ENCODE measurements around the gene AAK1. TPM values are rescaled to one million over a fixed set of nuclear protein-coding genes. Genes with fewer than 3 reads are reported as not detected.

AAK1 gene
- total and polyA plus RNA-seq, 2 donors (not counting 3 experiments of a cell fraction or from before 2014, with no cell fraction given): 31.0 to 127 TPM

- H3K4me1 ChIP-seq (ENCODE audit: control insufficient read depth, extremely low read depth, insufficient read depth, low read length): no peaks in the 10 kb centered on the region
- peaks cover 3 to 11% of the 10 kb centered on the region in 2 experiments for H3K36me3 ChIP-seq (ENCODE audit: control insufficient read depth in 2 of 2, extremely low read depth in 1 of 2, insufficient read depth in 2 of 2, low read length in 2 of 2)
- no TSS peak for BruUV-seq (replicated peaks)
- FAIRE-seq (no peak), DNase-seq (ENCODE audit: low read depth, low spot score) (no peak)
- no peak overlapping the region for H3K4me2 ChIP-seq (ENCODE audit: insufficient read depth, low read length)
- CTCF ChIA-PET: no interaction called here
- TF ChIP-seq JUN (IDR thresholded peaks at IDR 0.05; ENCODE audit: borderline replicate concordance, insufficient read depth, insufficient read length, low read depth): no peak
- no peak for TF ChIP-seq POLR2A (IDR thresholded peaks at IDR 0.05; ENCODE audit: low read depth, low read length)
- TF ChIP-seq MAX (IDR thresholded peaks at IDR 0.05; ENCODE audit: insufficient read depth, insufficient read length): no peak
- no peak for TF ChIP-seq EZH2 (IDR thresholded peaks at IDR 0.05; ENCODE audit: borderline replicate concordance, low read depth, low read length, severe bottlenecking)
- no peak for TF ChIP-seq MYC (IDR thresholded peaks at IDR 0.05; ENCODE audit: low read depth, low read length)
- TF ChIP-seq CTCF (IDR thresholded peaks at IDR 0.05; ENCODE audit: extremely low read depth in 1 of 2, insufficient read depth in 1 of 2, low read depth in 1 of 2, low read length in 2 of 2): no peak
- no peak for TF ChIP-seq GATA2 (IDR thresholded peaks at IDR 0.05; ENCODE audit: insufficient read depth, insufficient read length, low read depth, low read length)
- no peak for TF ChIP-seq FOS (IDR thresholded peaks at IDR 0.05; ENCODE audit: borderline replicate concordance, insufficient read depth, low read length)
- TF ChIP-seq POLR2AphosphoS5 (IDR thresholded peaks at IDR 0.05; ENCODE audit: insufficient read depth, low read depth, low read length): no peak
- peaks cover 3% of the 10 kb centered on the region for H4K20me1 ChIP-seq (replicated peaks; ENCODE audit: control insufficient read depth, extremely low read depth, insufficient read depth, low read length)
- H2AFZ ChIP-seq (ENCODE audit: low read depth, low read length): no peak overlapping the region
- no peaks in the 10 kb centered on the region for H3K9me3 ChIP-seq (replicated peaks; ENCODE audit: control insufficient read depth, insufficient read depth, low read length)
- H3K4me3 ChIP-seq (replicated peaks in 1 of 3; ENCODE audit: insufficient read depth in 1 of 3, low read depth in 1 of 3, low read length in 3 of 3): no peak overlapping the region
- H3K27ac ChIP-seq (ENCODE audit: insufficient read depth, low read depth, low read length): no peak overlapping the region
- intact Hi-C loops (cut with micrococcal nuclease): no loop called here
- H3K9me1 ChIP-seq (replicated peaks; ENCODE audit: control insufficient read depth, extremely low read depth, insufficient read depth, low read length): no peaks in the 10 kb centered on the region
- POLR2A ChIA-PET: no interaction called here
- no peaks in the 10 kb centered on the region for H3K27me3 ChIP-seq (ENCODE audit: control insufficient read depth in 2 of 2, insufficient read depth in 2 of 2, low read length in 2 of 2)
- no peaks in the 10 kb centered on the region for H3K79me2 ChIP-seq (ENCODE audit: control insufficient read depth, insufficient read depth, low read length)
- H3K9ac ChIP-seq (replicated peaks; ENCODE audit: extremely low read depth, insufficient read depth, low read length): no peak overlapping the region
- dilution Hi-C loops (cut with MboI; ENCODE audit: extremely low pct_ligation_motif_present, low sequenced_read_pairs): no loop called here
Observed at GRCh38 chr2:69477627-69478026, 165.9 kb downstream of the AAK1 start.

Data from endothelial cell of umbilical vein (primary cell).